Vagina (tissue), 2 donors: ENCODE measurements around the gene EFNA3.
A peak's percentile ranks its signal among the peaks of the same experiment; 100 is the strongest.

ENCODE experiments used
- CTCF ChIP-seq, 3 experiments: fragments of 450-650 bp in 2 of 3; fragments of 200-600 bp in 1 of 3; sonication (generic) in 1 of 3; IDR thresholded peaks; one replicate each; pipeline ENCODE4 v1.5.1; 2017 to 2019; ENCODE audit warnings: antibody characterized with exemption in 3 of 3, mild to moderate bottlenecking in 2 of 3, moderate library complexity in 2 of 3
- POLR2A ChIP-seq, 2 donors: fragments of 450-650 bp; IDR thresholded peaks; one replicate each; pipeline ENCODE4 v1.6.1; 2017; ENCODE audit warnings: antibody characterized with exemption in 2 of 2, mild to moderate bottlenecking in 2 of 2, moderate library complexity in 2 of 2

GRCh38 chr1:155127105-155127966 is 48.7 kb downstream of the EFNA3 start, which contains the start of gene EFNA1:
- TF ChIP-seq CTCF (IDR thresholded peaks at IDR 0.05) = no peak
- peak in 1 of 2 donors; percentile 64 for TF ChIP-seq POLR2A (IDR thresholded peaks at IDR 0.05)
